Measurements from ENCODE around the gene MARCHF11.
A peak's percentile ranks its signal among the peaks of the same experiment; 100 is the strongest.

Gene MARCHF11

GRCh38 chr5:16179936-16180788 lies 571 bp upstream of the MARCHF11 start:
- peaks cover 72% of the 10 kb centered on the region for H3K27me3 ChIP-seq (ENCODE audit: insufficient read depth, poor library complexity, severe bottlenecking)
- no peak overlapping the region for H3K4me3 ChIP-seq (ENCODE audit: severe bottlenecking)
- H3K36me3 ChIP-seq (ENCODE audit: low read depth), result no peaks in the 10 kb centered on the region
- no peak overlapping the region for H3K27ac ChIP-seq (ENCODE audit: poor library complexity, severe bottlenecking)
- DNase-seq (ENCODE audit: low spot score) (no peak), ATAC-seq (ENCODE audit: low read depth) (peak; percentile 24; the same call in 1 of the 3 replicates)
- H3K9me3 ChIP-seq (ENCODE audit: severe bottlenecking), result no peaks in the 10 kb centered on the region
- no peaks in the 10 kb centered on the region for H3K4me1 ChIP-seq (ENCODE audit: insufficient read depth, poor library complexity, severe bottlenecking)
- TF ChIP-seq, protein P1, sequence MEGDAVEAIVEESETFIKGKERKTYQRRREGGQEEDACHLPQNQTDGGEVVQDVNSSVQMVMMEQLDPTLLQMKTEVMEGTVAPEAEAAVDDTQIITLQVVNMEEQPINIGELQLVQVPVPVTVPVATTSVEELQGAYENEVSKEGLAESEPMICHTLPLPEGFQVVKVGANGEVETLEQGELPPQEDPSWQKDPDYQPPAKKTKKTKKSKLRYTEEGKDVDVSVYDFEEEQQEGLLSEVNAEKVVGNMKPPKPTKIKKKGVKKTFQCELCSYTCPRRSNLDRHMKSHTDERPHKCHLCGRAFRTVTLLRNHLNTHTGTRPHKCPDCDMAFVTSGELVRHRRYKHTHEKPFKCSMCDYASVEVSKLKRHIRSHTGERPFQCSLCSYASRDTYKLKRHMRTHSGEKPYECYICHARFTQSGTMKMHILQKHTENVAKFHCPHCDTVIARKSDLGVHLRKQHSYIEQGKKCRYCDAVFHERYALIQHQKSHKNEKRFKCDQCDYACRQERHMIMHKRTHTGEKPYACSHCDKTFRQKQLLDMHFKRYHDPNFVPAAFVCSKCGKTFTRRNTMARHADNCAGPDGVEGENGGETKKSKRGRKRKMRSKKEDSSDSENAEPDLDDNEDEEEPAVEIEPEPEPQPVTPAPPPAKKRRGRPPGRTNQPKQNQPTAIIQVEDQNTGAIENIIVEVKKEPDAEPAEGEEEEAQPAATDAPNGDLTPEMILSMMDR (IDR thresholded peaks at IDR 0.05; ENCODE audit: poor library complexity, severe bottlenecking), result no peak

DNA sequence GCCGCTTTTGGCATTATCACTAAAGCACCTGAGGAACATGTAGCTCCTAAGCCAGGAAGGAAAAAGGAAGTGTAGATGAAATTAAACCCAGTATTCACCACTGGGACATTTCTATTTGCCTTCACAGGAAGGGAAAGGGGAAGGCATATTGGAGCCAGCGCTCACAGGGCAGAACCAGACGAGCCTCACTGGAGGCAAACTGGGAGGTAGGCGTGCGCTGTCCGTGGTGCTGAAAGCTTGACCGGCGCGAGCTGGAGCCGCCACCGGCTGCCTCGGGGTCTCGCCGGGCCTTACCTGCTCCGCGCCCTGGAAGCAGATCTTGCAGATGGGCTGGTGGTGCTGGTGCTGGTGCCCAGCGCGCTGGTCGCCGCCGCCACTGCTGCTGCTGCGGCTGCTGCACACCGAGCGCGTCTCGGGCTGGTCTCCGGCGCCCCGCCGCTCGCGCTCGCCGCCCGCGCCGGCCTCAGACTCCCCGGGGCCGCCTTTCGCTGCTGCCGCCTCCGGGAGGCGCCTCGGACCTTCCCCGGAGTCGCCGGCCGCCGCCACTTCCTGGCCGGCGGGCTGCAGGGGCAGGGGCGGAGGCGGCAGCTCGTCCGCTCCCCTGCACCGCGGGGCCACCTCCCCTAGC lies 732 bp downstream of the MARCHF11 start:
- TF ChIP-seq, protein P1 (IDR thresholded peaks at IDR 0.05; ENCODE audit: poor library complexity, severe bottlenecking), result no peak
- DNase-seq (ENCODE audit: low spot score), result peak; percentile 73
- Histone ChIP-seq H3K27me3 (ENCODE audit: insufficient read depth, poor library complexity, severe bottlenecking) (peaks cover 64% of the 10 kb centered on the region), H3K4me3 (ENCODE audit: severe bottlenecking) (no peak overlapping the region), H3K27ac (ENCODE audit: poor library complexity, severe bottlenecking) (no peak overlapping the region), H3K4me1 (ENCODE audit: insufficient read depth, poor library complexity, severe bottlenecking) (no peaks in the 10 kb centered on the region), H3K9me3 (ENCODE audit: severe bottlenecking) (no peaks in the 10 kb centered on the region), H3K36me3 (ENCODE audit: low read depth) (no peaks in the 10 kb centered on the region)
- peak; percentile 90 for ATAC-seq (ENCODE audit: low read depth)

GRCh38 chr5:16169550-16169949 lies 10.0 kb downstream of the MARCHF11 start:
- Histone ChIP-seq H3K36me3 (ENCODE audit: low read depth) (no peaks in the 10 kb centered on the region), H3K9me3 (ENCODE audit: severe bottlenecking) (no peaks in the 10 kb centered on the region), H3K27me3 (ENCODE audit: insufficient read depth, poor library complexity, severe bottlenecking) (peaks cover 37% of the 10 kb centered on the region), H3K4me3 (ENCODE audit: severe bottlenecking) (no peak overlapping the region), H3K27ac (ENCODE audit: poor library complexity, severe bottlenecking) (no peak overlapping the region), H3K4me1 (ENCODE audit: insufficient read depth, poor library complexity, severe bottlenecking) (no peaks in the 10 kb centered on the region)
- TF ChIP-seq, protein P1 (IDR thresholded peaks at IDR 0.05; ENCODE audit: poor library complexity, severe bottlenecking), result no peak
- DNase-seq (ENCODE audit: low spot score) (no peak), ATAC-seq (ENCODE audit: low read depth) (no peak)

- H3K27ac ChIP-seq (ENCODE audit: poor library complexity, severe bottlenecking), result no peak overlapping the region
- no peaks in the 10 kb centered on the region for H3K9me3 ChIP-seq (ENCODE audit: severe bottlenecking)
- no peaks in the 10 kb centered on the region for H3K36me3 ChIP-seq (ENCODE audit: low read depth)
- H3K27me3 ChIP-seq (ENCODE audit: insufficient read depth, poor library complexity, severe bottlenecking), result no peaks in the 10 kb centered on the region
- no peak overlapping the region for H3K4me3 ChIP-seq (ENCODE audit: severe bottlenecking)
- H3K4me1 ChIP-seq (ENCODE audit: insufficient read depth, poor library complexity, severe bottlenecking), result no peaks in the 10 kb centered on the region
- ATAC-seq (ENCODE audit: low read depth), result peak; percentile 97
- TF ChIP-seq, protein P1 (IDR thresholded peaks at IDR 0.05; ENCODE audit: poor library complexity, severe bottlenecking), result peak; percentile 92
- DNase-seq (ENCODE audit: low spot score), result no peak
Measured at GRCh38 chr5:16160706-16161105, 18.9 kb downstream of the MARCHF11 start.
